WTC11 (cell line): ENCODE measurements around the gene ZRANB1. TPM values are rescaled to one million over a fixed set of nuclear protein-coding genes. Genes with fewer than 3 reads are reported as not detected.

ENCODE experiments used
- ATAC-seq: fragments of 200-7000 bp; cut with Tn5 transposase; 2 replicates; pipeline ENCODE4 v1.10.0; 2021; ENCODE audit warnings: mild to moderate bottlenecking, moderate library complexity
- CTCF ChIA-PET: fragments of 300-600 bp; sonication (Branson Sonifier 250); formaldehyde crosslinking; loops from one replicate; lab custom pipeline; 2021; ENCODE audit warnings: antibody characterized with exemption; lab: Charles Lee
- POLR2A ChIA-PET: fragments of 350-600 bp; sonication (Branson Sonifier 250); formaldehyde crosslinking; loops from one replicate; lab custom pipeline; 2021; ENCODE audit warnings: antibody characterized with exemption; lab: Charles Lee
- DNase-seq: peaks from one replicate; pipeline ENCODE4 v3.0.0; 2021; ENCODE audit warnings: low spot score
- H3K27ac Mint-ChIP-seq: 2 replicates; pipeline ENCODE4 v1.8.0; 2021; ENCODE audit warnings: mixed read lengths
- H3K27me3 Mint-ChIP-seq: 2 replicates; pipeline ENCODE4 v1.8.0; 2021; ENCODE audit warnings: low read depth, mild to moderate bottlenecking, moderate library complexity, mixed read lengths
- H3K36me3 Mint-ChIP-seq: 2 replicates; pipeline ENCODE4 v1.8.0; 2021; ENCODE audit warnings: mixed read lengths
- H3K4me1 Mint-ChIP-seq: 2 replicates; pipeline ENCODE4 v1.8.0; 2022; ENCODE audit warnings: mixed read lengths
- H3K4me3 Mint-ChIP-seq: 2 replicates; pipeline ENCODE4 v1.8.0; 2021; ENCODE audit warnings: mild to moderate bottlenecking, moderate library complexity, mixed read lengths
- H3K9me3 Mint-ChIP-seq: 2 replicates; pipeline ENCODE4 v1.8.0; 2021; ENCODE audit warnings: mixed read lengths
- ELF4 ChIP-seq: sonication (generic); formaldehyde crosslinking; IDR thresholded peaks from 2 replicates; pipeline ENCODE4 v1.8.1; 2022; ENCODE audit warnings: low read depth, mild to moderate bottlenecking, moderate library complexity, missing genetic modification reagents
- FOXJ3 ChIP-seq: sonication (generic); formaldehyde crosslinking; IDR thresholded peaks from 2 replicates; pipeline ENCODE4 v1.9.0; 2021; ENCODE audit warnings: missing genetic modification reagents, mild to moderate bottlenecking, borderline replicate concordance
- JAZF1 ChIP-seq: fragments of 250-450 bp; sonication (Bioruptor Pico); IDR thresholded peaks from 2 replicates; pipeline ENCODE4 v1.9.0; 2021; ENCODE audit warnings: moderate library complexity, mild to moderate bottlenecking, inconsistent platforms
- MYBL2 ChIP-seq: sonication (generic); formaldehyde crosslinking; IDR thresholded peaks from 2 replicates; pipeline ENCODE4 v1.8.1; 2023; ENCODE audit warnings: mild to moderate bottlenecking, moderate library complexity, missing genetic modification reagents
- SMAD3 ChIP-seq: sonication (generic); formaldehyde crosslinking; IDR thresholded peaks from 2 replicates; pipeline ENCODE4 v1.8.0; 2022; ENCODE audit warnings: missing genetic modification reagents, mild to moderate bottlenecking, borderline replicate concordance
- SOX15 ChIP-seq: fragments of 250-450 bp; sonication (Bioruptor Pico); IDR thresholded peaks from 2 replicates; pipeline ENCODE4 v1.9.0; 2021; ENCODE audit warnings: mild to moderate bottlenecking
- TCF7 ChIP-seq: sonication (generic); formaldehyde crosslinking; IDR thresholded peaks from 2 replicates; pipeline ENCODE4 v1.8.0; 2022; ENCODE audit warnings: mild to moderate bottlenecking, low read depth, missing genetic modification reagents, moderate library complexity
- ZNF416 ChIP-seq: fragments of 250-450 bp; sonication (Bioruptor Pico); IDR thresholded peaks from 2 replicates; pipeline ENCODE4 v1.9.0; 2021; ENCODE audit warnings: mild to moderate bottlenecking, inconsistent platforms
- total RNA-seq: library from RNA; stranded (reverse); gene quantifications from 3 replicates; pipeline ENCODE4 v1.2.3, GENCODE V29; 2021
- TF ChIP-seq, protein P1 (sequence below): sonication (generic); formaldehyde crosslinking; IDR thresholded peaks from 2 replicates; pipeline ENCODE4 v1.8.1; 2022; ENCODE audit warnings: missing genetic modification reagents, borderline replicate concordance
- TF ChIP-seq, protein P2 (sequence below): fragments of 200-600 bp; IDR thresholded peaks from 2 replicates; pipeline ENCODE4 v1.8.0; 2022; ENCODE audit warnings: antibody characterized with exemption
- TF ChIP-seq, protein P3 (sequence below): sonication (generic); formaldehyde crosslinking; IDR thresholded peaks from 2 replicates; pipeline ENCODE4 v1.8.1; 2022; ENCODE audit warnings: mild to moderate bottlenecking, moderate library complexity, missing genetic modification reagents
- TF ChIP-seq, protein P4 (sequence below): fragments of 250-450 bp; sonication (Bioruptor Pico); conservative IDR thresholded peaks from 2 replicates; pipeline ENCODE4 v1.9.0; 2021; ENCODE audit warnings: mild to moderate bottlenecking
- TF ChIP-seq, protein P5 (sequence below): fragments of 250-450 bp; sonication (Bioruptor Pico); IDR thresholded peaks from 2 replicates; pipeline ENCODE4 v1.9.0; 2021; ENCODE audit warnings: mild to moderate bottlenecking
- TF ChIP-seq, protein P6 (sequence below): sonication (generic); formaldehyde crosslinking; IDR thresholded peaks from 2 replicates; pipeline ENCODE4 v1.8.0; 2023; ENCODE audit warnings: mild to moderate bottlenecking, missing genetic modification reagents
- TF ChIP-seq, protein P7 (sequence below): sonication (generic); formaldehyde crosslinking; conservative IDR thresholded peaks from 2 replicates; pipeline ENCODE4 v1.8.1; 2023; ENCODE audit warnings: mild to moderate bottlenecking, low read depth, missing genetic modification reagents, moderate library complexity

The ZRANB1 gene
- total RNA-seq, 1 experiment from 2014 or later: 15.9 TPM

DNA sequence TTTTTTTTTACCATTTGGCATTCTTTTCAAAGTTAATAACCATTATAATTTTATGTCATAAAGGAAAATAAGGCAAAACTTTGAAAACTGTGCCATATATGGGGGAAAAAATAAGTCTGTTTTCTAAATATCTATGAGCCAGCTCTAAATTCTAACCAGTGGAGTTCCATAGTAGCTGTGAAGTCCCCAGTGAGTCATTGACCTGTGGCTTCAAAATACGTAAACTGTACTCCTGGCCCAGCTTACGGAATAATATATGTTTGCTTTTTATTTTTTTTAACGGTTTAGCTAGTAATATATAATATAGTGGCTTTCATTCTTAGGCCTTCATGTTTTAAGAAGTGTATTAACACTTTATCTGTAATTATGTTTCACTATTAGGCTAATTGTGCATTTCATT lies 20.5 kb downstream of the ZRANB1 start (continued):
- TF ChIP-seq, protein P1, sequence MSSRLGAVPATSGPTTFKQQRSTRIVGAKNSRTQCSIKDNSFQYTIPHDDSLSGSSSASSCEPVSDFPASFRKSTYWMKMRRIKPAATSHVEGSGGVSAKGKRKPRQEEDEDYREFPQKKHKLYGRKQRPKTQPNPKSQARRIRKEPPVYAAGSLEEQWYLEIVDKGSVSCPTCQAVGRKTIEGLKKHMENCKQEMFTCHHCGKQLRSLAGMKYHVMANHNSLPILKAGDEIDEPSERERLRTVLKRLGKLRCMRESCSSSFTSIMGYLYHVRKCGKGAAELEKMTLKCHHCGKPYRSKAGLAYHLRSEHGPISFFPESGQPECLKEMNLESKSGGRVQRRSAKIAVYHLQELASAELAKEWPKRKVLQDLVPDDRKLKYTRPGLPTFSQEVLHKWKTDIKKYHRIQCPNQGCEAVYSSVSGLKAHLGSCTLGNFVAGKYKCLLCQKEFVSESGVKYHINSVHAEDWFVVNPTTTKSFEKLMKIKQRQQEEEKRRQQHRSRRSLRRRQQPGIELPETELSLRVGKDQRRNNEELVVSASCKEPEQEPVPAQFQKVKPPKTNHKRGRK (CRISPR knock-in tag): no peak
- TF ChIP-seq, protein P2, sequence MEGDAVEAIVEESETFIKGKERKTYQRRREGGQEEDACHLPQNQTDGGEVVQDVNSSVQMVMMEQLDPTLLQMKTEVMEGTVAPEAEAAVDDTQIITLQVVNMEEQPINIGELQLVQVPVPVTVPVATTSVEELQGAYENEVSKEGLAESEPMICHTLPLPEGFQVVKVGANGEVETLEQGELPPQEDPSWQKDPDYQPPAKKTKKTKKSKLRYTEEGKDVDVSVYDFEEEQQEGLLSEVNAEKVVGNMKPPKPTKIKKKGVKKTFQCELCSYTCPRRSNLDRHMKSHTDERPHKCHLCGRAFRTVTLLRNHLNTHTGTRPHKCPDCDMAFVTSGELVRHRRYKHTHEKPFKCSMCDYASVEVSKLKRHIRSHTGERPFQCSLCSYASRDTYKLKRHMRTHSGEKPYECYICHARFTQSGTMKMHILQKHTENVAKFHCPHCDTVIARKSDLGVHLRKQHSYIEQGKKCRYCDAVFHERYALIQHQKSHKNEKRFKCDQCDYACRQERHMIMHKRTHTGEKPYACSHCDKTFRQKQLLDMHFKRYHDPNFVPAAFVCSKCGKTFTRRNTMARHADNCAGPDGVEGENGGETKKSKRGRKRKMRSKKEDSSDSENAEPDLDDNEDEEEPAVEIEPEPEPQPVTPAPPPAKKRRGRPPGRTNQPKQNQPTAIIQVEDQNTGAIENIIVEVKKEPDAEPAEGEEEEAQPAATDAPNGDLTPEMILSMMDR: no peak

DNA sequence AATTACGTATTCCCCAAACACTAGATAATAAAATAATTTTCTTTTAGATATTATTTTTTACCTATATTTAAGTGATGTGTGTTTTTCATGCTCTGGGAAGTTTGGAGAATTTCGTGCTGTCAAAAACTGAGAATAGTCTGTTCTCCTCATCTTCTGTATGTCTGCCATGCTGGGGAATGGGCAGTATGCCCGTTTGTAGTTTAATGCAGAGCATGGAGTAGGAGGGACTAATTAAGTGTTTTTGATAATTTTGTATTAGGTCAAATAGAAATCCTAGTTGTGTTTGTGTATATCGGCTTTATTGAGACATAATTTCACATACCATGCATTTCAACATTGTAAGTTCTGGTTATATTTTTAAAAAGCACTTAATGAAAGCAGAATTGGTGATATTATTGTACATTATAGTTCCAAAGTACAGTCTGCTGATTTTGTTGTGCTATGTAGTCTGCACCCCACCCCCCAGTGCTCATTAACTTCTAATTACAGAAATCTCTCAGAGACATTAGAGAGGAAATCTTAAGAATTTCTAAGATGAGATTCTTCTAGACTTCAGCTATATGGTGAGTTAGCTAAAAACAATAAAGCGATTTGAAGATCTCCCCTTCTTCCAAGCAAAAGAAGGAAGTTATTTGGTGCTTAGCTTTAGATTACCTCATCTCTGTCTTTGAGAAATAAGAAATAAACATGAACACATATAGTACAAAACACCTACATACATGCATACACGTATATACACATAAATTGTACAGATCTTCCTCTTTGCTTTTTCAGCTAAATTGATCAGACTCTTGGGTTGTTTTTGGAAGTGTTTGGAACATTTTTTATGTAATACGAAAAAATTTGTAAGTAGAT lies 22.2 kb downstream of the ZRANB1 start:
- H3K4me1 Mint-ChIP-seq: peaks cover 6% of the 10 kb centered on the region
- no peaks in the 10 kb centered on the region for H3K27me3 Mint-ChIP-seq
- ATAC-seq: no peak
- H3K36me3 Mint-ChIP-seq: peaks cover 12% of the 10 kb centered on the region; the same call in 1 of the 2 replicates
- H3K9me3 Mint-ChIP-seq: no peaks in the 10 kb centered on the region
- H3K27ac Mint-ChIP-seq: no peak overlapping the region
- POLR2A ChIA-PET: no interaction called here
- CTCF ChIA-PET: no interaction called here
- no peak for DNase-seq
- no peak overlapping the region for H3K4me3 Mint-ChIP-seq
- TF ChIP-seq FOXJ3 (CRISPR knock-in tag): no peak
- TF ChIP-seq JAZF1: no peak
- TF ChIP-seq ZNF416 (CRISPR knock-in tag): no peak
- TF ChIP-seq, protein P2: no peak
- TF ChIP-seq, protein P3, sequence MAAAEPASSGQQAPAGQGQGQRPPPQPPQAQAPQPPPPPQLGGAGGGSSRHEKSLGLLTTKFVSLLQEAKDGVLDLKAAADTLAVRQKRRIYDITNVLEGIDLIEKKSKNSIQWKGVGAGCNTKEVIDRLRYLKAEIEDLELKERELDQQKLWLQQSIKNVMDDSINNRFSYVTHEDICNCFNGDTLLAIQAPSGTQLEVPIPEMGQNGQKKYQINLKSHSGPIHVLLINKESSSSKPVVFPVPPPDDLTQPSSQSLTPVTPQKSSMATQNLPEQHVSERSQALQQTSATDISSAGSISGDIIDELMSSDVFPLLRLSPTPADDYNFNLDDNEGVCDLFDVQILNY (CRISPR knock-in tag): no peak
- TF ChIP-seq ELF4 (CRISPR knock-in tag): no peak
- TF ChIP-seq, protein P4, sequence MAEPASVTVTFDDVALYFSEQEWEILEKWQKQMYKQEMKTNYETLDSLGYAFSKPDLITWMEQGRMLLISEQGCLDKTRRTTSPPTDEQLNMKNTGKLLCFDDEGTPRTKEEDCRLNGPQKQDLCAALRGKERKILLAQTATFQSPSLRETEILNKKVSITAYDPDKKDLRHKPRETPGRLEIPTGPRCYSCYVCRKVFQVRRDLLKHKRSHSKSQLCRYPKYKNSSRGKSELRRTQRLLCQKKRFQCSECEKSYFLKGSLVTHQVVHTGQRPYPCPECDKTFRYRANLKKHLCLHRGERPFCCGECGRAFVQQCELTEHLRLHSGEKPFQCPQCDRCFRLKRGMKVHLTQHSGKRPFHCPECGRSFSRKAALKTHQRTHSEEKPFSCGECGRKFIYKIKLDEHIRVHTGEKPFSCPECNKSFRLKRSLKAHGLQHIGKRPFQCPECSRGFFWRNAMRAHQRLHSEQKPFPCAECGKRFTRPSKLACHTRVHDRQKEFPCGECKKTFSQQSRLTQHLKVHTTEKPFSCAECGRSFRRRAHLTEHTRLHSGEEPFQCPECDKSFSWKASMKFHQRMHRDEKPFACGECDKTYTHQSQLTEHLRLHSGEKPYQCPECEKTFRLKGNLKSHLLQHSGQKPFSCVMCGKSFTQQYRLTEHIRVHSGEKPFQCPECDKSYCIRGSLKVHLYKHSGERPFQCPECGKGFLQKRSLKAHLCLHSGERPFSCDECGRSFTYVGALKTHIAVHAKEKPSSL (CRISPR knock-in tag): no peak
- no peak for TF ChIP-seq SMAD3 (CRISPR knock-in tag)
- TF ChIP-seq SOX15 (CRISPR knock-in tag): no peak
- no peak for TF ChIP-seq MYBL2 (CRISPR knock-in tag)
- TF ChIP-seq, protein P5, sequence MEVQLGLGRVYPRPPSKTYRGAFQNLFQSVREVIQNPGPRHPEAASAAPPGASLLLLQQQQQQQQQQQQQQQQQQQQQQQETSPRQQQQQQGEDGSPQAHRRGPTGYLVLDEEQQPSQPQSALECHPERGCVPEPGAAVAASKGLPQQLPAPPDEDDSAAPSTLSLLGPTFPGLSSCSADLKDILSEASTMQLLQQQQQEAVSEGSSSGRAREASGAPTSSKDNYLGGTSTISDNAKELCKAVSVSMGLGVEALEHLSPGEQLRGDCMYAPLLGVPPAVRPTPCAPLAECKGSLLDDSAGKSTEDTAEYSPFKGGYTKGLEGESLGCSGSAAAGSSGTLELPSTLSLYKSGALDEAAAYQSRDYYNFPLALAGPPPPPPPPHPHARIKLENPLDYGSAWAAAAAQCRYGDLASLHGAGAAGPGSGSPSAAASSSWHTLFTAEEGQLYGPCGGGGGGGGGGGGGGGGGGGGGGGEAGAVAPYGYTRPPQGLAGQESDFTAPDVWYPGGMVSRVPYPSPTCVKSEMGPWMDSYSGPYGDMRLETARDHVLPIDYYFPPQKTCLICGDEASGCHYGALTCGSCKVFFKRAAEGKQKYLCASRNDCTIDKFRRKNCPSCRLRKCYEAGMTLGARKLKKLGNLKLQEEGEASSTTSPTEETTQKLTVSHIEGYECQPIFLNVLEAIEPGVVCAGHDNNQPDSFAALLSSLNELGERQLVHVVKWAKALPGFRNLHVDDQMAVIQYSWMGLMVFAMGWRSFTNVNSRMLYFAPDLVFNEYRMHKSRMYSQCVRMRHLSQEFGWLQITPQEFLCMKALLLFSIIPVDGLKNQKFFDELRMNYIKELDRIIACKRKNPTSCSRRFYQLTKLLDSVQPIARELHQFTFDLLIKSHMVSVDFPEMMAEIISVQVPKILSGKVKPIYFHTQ (CRISPR knock-in tag): no peak
- TF ChIP-seq, protein P6, sequence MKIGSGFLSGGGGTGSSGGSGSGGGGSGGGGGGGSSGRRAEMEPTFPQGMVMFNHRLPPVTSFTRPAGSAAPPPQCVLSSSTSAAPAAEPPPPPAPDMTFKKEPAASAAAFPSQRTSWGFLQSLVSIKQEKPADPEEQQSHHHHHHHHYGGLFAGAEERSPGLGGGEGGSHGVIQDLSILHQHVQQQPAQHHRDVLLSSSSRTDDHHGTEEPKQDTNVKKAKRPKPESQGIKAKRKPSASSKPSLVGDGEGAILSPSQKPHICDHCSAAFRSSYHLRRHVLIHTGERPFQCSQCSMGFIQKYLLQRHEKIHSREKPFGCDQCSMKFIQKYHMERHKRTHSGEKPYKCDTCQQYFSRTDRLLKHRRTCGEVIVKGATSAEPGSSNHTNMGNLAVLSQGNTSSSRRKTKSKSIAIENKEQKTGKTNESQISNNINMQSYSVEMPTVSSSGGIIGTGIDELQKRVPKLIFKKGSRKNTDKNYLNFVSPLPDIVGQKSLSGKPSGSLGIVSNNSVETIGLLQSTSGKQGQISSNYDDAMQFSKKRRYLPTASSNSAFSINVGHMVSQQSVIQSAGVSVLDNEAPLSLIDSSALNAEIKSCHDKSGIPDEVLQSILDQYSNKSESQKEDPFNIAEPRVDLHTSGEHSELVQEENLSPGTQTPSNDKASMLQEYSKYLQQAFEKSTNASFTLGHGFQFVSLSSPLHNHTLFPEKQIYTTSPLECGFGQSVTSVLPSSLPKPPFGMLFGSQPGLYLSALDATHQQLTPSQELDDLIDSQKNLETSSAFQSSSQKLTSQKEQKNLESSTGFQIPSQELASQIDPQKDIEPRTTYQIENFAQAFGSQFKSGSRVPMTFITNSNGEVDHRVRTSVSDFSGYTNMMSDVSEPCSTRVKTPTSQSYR (CRISPR knock-in tag): no peak
- TF ChIP-seq TCF7 (CRISPR knock-in tag): no peak
- TF ChIP-seq, protein P7, sequence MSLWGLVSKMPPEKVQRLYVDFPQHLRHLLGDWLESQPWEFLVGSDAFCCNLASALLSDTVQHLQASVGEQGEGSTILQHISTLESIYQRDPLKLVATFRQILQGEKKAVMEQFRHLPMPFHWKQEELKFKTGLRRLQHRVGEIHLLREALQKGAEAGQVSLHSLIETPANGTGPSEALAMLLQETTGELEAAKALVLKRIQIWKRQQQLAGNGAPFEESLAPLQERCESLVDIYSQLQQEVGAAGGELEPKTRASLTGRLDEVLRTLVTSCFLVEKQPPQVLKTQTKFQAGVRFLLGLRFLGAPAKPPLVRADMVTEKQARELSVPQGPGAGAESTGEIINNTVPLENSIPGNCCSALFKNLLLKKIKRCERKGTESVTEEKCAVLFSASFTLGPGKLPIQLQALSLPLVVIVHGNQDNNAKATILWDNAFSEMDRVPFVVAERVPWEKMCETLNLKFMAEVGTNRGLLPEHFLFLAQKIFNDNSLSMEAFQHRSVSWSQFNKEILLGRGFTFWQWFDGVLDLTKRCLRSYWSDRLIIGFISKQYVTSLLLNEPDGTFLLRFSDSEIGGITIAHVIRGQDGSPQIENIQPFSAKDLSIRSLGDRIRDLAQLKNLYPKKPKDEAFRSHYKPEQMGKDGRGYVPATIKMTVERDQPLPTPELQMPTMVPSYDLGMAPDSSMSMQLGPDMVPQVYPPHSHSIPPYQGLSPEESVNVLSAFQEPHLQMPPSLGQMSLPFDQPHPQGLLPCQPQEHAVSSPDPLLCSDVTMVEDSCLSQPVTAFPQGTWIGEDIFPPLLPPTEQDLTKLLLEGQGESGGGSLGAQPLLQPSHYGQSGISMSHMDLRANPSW (CRISPR knock-in tag): no peak
